Astrocyte of the cerebellum (primary cell): Measurements from ENCODE around the gene DOCK6.

Experiments used
- DNase-seq: peaks from one replicate; pipeline ENCODE4 v3.0.0-alpha.2; 2011; ENCODE audit warnings: low read depth
- H3K4me3 ChIP-seq: 2 replicates; pipeline ENCODE4 v1.5.1; 2011; ENCODE audit warnings: mild to moderate bottlenecking, low read depth, low read length, moderate library complexity
- in situ Hi-C: cut with HindIII; loops from 2 replicates; pipeline ENCODE4 v1.10.0; 2017; ENCODE audit warnings: low sequenced_read_pairs
- TF ChIP-seq, protein P1 (sequence below): IDR thresholded peaks from 2 replicates; pipeline ENCODE4 v1.5.1; 2012; ENCODE audit warnings: low read length, low read depth, moderate library complexity, mild to moderate bottlenecking; ENCODE audit errors: missing control alignments

Gene DOCK6

GRCh38 chr19:11261971-11262839 is at the start of gene DOCK6:
TSS of gene DOCK6 (minus strand) at chr19:11262524. CDS start at chr19:11262440, 84 bp downstream.
- in situ Hi-C loops: no loop called here
- H3K4me3 ChIP-seq: peak within 1 kb of the TSS; percentile 61
- TF ChIP-seq, protein P1, sequence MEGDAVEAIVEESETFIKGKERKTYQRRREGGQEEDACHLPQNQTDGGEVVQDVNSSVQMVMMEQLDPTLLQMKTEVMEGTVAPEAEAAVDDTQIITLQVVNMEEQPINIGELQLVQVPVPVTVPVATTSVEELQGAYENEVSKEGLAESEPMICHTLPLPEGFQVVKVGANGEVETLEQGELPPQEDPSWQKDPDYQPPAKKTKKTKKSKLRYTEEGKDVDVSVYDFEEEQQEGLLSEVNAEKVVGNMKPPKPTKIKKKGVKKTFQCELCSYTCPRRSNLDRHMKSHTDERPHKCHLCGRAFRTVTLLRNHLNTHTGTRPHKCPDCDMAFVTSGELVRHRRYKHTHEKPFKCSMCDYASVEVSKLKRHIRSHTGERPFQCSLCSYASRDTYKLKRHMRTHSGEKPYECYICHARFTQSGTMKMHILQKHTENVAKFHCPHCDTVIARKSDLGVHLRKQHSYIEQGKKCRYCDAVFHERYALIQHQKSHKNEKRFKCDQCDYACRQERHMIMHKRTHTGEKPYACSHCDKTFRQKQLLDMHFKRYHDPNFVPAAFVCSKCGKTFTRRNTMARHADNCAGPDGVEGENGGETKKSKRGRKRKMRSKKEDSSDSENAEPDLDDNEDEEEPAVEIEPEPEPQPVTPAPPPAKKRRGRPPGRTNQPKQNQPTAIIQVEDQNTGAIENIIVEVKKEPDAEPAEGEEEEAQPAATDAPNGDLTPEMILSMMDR: peak; percentile 42
- no peak for DNase-seq

DNA sequence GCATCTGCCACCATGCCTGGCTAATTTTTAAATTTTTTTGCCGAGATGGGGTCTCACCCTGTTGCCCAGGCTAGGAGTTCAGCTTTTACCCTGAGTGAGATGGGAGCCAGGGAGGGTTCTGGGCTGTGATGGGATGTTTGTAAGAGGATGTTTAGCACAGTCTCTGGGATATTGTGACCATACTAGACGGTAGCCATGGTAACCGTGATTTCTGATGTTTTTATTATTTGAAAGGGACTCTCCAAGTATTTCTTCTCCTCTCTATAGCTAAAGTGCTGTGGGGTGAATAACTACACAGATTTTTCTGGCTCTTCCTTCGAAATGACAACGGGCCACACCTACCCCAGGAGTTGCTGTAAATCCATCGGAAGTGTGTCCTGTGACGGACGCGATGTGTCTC is 44.0 kb upstream of the DOCK6 start:
- no peak for DNase-seq
- TF ChIP-seq, protein P1: no peak
- in situ Hi-C loops: no loop called here
- H3K4me3 ChIP-seq: no peak overlapping the region

DNA sequence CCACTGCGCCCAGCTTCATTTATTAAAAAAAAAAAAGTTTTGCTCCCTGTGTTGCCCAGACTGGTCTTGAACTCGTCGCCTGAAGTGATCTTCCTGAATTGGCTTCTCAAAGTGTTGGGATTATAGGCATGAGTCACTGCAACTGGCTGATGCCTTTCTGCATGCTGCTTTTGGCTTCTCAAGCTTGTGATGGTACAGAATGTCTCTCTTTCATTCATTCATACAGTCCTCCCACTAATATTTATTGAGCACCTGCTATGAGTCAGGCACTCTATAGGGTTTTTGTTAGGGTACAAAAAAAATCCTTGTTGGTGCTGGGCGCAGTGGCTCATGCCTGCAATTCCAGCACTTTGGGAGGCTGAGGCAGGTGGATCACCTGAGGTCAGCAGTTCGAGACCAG is 42.6 kb upstream of the DOCK6 start:
- in situ Hi-C loops: no loop called here
- TF ChIP-seq, protein P1: no peak
- DNase-seq: no peak
- no peak overlapping the region for H3K4me3 ChIP-seq

DNA sequence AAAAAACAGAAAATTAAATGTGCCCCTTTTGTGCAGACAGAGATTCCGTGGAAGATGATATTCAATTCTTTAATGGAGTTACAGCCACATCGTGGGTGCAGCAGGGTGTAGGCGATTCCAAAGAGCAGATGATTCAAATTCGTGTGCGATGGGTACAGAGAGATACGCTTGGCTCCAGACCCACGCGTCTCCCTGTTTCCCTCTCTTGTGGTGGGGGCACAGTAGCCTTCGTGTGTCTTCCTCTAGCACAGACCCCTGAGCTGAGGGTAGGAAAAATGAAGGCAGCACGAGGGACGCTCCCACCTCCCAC is 38.4 kb upstream of the DOCK6 start:
- TF ChIP-seq, protein P1: no peak
- H3K4me3 ChIP-seq: no peak overlapping the region
- DNase-seq: no peak
- in situ Hi-C loops: no loop called here

GRCh38 chr19:11299946-11300810 is 37.9 kb upstream of the DOCK6 start:
- in situ Hi-C loops: no loop called here
- no peak overlapping the region for H3K4me3 ChIP-seq
- no peak for DNase-seq
- TF ChIP-seq, protein P1: no peak

GRCh38 chr19:11296264-11296663 is 33.9 kb upstream of the DOCK6 start:
- DNase-seq: no peak
- no peak overlapping the region for H3K4me3 ChIP-seq
- in situ Hi-C loops: no loop called here
- TF ChIP-seq, protein P1: no peak
